PC-9 (cell line): ENCODE measurements around the gene GAN. TPM values are rescaled to one million over a fixed set of nuclear protein-coding genes. Genes with fewer than 3 reads are reported as not detected.

Experiments
- BruUV-seq: library from RNA; stranded (reverse); fragments of 400-500 nt; replicated peaks from 2 replicates; lab custom pipeline; 2021; lab: Mats Ljungman, UMichigan
- CTCF ChIA-PET: fragments of 300-600 bp; sonication (Branson Sonifier 250); formaldehyde crosslinking; loops from one replicate; lab custom pipeline; 2022; ENCODE audit warnings: antibody characterized with exemption; lab: Charles Lee
- POLR2A ChIA-PET: fragments of 300-600 bp; sonication (Branson Sonifier 250); formaldehyde crosslinking; loops from one replicate; lab custom pipeline; 2022; ENCODE audit warnings: antibody characterized with exemption; ENCODE audit not compliant: unreplicated experiment; lab: Charles Lee
- DNase-seq, 2 experiments: peaks; one replicate each; pipeline versions ENCODE4 v3.0.0 to v3.0.0-alpha.2; 2015 to 2022; ENCODE audit warnings: mixed read lengths in 1 of 2
- H2AFZ ChIP-seq: fragments of 200-600 bp; sonication (generic); 2 replicates; pipeline ENCODE4 v1.8.1; 2017; ENCODE audit warnings: antibody characterized with exemption
- H3F3A ChIP-seq: fragments of 200-600 bp; sonication (generic); 2 replicates; pipeline ENCODE4 v1.8.1; 2017; ENCODE audit warnings: antibody characterized with exemption, mild to moderate bottlenecking, low read depth; ENCODE audit not compliant: insufficient read depth
- H3K27ac ChIP-seq: fragments of 200-600 bp; sonication (generic); 2 replicates; pipeline ENCODE4 v1.6.1; 2016; ENCODE audit warnings: mixed run types
- H3K27me3 ChIP-seq: fragments of 200-600 bp; sonication (generic); 2 replicates; pipeline ENCODE4 v1.6.1; 2016; ENCODE audit warnings: low read depth, mixed run types; ENCODE audit not compliant: insufficient read depth
- H3K36me3 ChIP-seq: fragments of 200-600 bp; sonication (generic); 2 replicates; pipeline ENCODE4 v1.6.1; 2016; ENCODE audit warnings: low read depth, mixed run types
- H3K4me1 ChIP-seq: fragments of 200-600 bp; sonication (generic); replicated peaks from 2 replicates; pipeline ENCODE4 v1.6.1; 2016; ENCODE audit warnings: mixed run types; ENCODE audit not compliant: insufficient read depth
- H3K4me2 ChIP-seq: fragments of 200-600 bp; sonication (generic); 2 replicates; pipeline ENCODE4 v1.6.1; 2017; ENCODE audit warnings: mixed run types
- H3K4me3 ChIP-seq: fragments of 200-600 bp; sonication (generic); 2 replicates; pipeline ENCODE4 v1.6.1; 2016; ENCODE audit warnings: mixed run types
- H3K79me2 ChIP-seq: fragments of 200-600 bp; sonication (generic); 2 replicates; pipeline ENCODE4 v1.6.1; 2017; ENCODE audit warnings: low read depth, mixed run types
- H3K9me2 ChIP-seq: fragments of 200-600 bp; sonication (generic); 2 replicates; pipeline ENCODE4 v1.8.1; 2017; ENCODE audit warnings: mild to moderate bottlenecking; ENCODE audit not compliant: insufficient read depth
- H3K9me3 ChIP-seq: fragments of 200-600 bp; sonication (generic); 2 replicates; pipeline ENCODE4 v1.8.1; 2016; ENCODE audit warnings: low read depth; ENCODE audit not compliant: insufficient read depth
- H4K20me1 ChIP-seq: fragments of 200-600 bp; sonication (generic); 2 replicates; pipeline ENCODE4 v1.8.1; 2017; ENCODE audit not compliant: insufficient read depth
- EZH2 ChIP-seq: fragments of 200-600 bp; sonication (generic); IDR thresholded peaks from 2 replicates; pipeline ENCODE4 v1.8.0; 2017; ENCODE audit warnings: antibody characterized with exemption, low read depth
- intact Hi-C: fragments of 100-400 bp; cut with micrococcal nuclease; formaldehyde crosslinking; loops from one replicate; pipeline ENCODE4 v1.10.0; 2022; ENCODE audit not compliant: unreplicated experiment
- total RNA-seq: library from RNA; stranded (reverse); gene quantifications from 2 replicates; pipeline ENCODE4 v1.2.3, GENCODE V29; 2021
- TF ChIP-seq, protein P1 (sequence below): fragments of 200-600 bp; sonication (generic); conservative IDR thresholded peaks from 2 replicates; pipeline ENCODE4 v1.6.1; 2017; ENCODE audit warnings: mixed run types, antibody characterized with exemption, mild to moderate bottlenecking, moderate library complexity

GAN gene
- total RNA-seq, 1 experiment from 2014 or later: 11.9 TPM

DNA sequence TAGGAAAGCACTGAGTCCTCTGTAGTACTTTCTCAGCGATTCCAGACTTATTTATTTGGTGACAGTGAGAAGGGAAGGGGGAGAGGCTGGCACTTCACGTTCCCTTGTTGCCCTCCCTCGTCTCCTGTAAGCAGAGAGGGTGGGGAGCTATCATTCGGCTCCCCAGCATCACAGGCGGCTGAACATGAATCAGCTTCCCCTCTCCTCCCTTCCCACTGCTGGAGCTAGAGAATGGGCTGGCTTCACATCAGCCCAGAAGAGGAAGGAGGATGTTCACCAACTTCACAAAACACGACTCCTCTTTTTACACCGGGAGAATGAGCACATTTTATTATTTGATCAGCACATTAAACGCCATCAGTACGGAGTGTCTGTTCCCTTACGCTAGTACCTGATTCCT, 123.1 kb downstream of the GAN start:
- no peak overlapping the region for H3K4me3 ChIP-seq
- TF ChIP-seq, protein P1, sequence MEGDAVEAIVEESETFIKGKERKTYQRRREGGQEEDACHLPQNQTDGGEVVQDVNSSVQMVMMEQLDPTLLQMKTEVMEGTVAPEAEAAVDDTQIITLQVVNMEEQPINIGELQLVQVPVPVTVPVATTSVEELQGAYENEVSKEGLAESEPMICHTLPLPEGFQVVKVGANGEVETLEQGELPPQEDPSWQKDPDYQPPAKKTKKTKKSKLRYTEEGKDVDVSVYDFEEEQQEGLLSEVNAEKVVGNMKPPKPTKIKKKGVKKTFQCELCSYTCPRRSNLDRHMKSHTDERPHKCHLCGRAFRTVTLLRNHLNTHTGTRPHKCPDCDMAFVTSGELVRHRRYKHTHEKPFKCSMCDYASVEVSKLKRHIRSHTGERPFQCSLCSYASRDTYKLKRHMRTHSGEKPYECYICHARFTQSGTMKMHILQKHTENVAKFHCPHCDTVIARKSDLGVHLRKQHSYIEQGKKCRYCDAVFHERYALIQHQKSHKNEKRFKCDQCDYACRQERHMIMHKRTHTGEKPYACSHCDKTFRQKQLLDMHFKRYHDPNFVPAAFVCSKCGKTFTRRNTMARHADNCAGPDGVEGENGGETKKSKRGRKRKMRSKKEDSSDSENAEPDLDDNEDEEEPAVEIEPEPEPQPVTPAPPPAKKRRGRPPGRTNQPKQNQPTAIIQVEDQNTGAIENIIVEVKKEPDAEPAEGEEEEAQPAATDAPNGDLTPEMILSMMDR: no peak
- TF ChIP-seq EZH2: no peak
- no peaks in the 10 kb centered on the region for H3K27me3 ChIP-seq
- no peaks in the 10 kb centered on the region for H3K79me2 ChIP-seq
- H3K36me3 ChIP-seq: no peaks in the 10 kb centered on the region
- DNase-seq: no peak
- no peaks in the 10 kb centered on the region for H3K9me2 ChIP-seq
- intact Hi-C loops: no loop called here
- ChIA-PET CTCF (no interaction called here), POLR2A (no interaction called here)
- H2AFZ ChIP-seq: no peak overlapping the region
- H3K9me3 ChIP-seq: no peaks in the 10 kb centered on the region
- 0 out of 2 replicates have a peak, but pooled peaks cover 6% of the 10 kb centered on the region for H3F3A ChIP-seq
- H3K4me1 ChIP-seq: 0 out of 2 replicates have a peak, but pooled peaks cover 3% of the 10 kb centered on the region
- no peaks in the 10 kb centered on the region for H4K20me1 ChIP-seq
- no peak overlapping the region for H3K27ac ChIP-seq
- no TSS peak for BruUV-seq
- no peak overlapping the region for H3K4me2 ChIP-seq

Other genes starting within 250 kb of the GAN start
- 0.92 and 2.3 TPM in 2 replicates for gene C16orf46, start 237.7 kb upstream of the GAN start, total RNA-seq
- 51.7 and 71.1 TPM in 2 replicates for gene GCSH, start 218.6 kb upstream of the GAN start, total RNA-seq
- 1.4 and 1.5 TPM in 2 replicates for gene BCO1, start 76.3 kb upstream of the GAN start, total RNA-seq
- 92.1 and 96.6 TPM in 2 replicates for gene CMIP, start 129.8 kb downstream of the GAN start, total RNA-seq